HG03442 (cell line): ENCODE measurements around the gene RLN2.
"Not testable (repeated sequence)": the region's sequence is repeated elsewhere in the genome, so short reads cannot be mapped to it uniquely, and the experiment has no call there.

Experiments used
- ATAC-seq: cut with Tn5 transposase; IDR thresholded peaks from one replicate; pipeline ENCODE4 v1.9.1; 2021; ENCODE audit warnings: mild to moderate bottlenecking, moderate library complexity; ENCODE audit not compliant: unreplicated experiment

Gene RLN2

GRCh38 chr9:5303840-5304795, at the start of gene RLN2:
Gene RLN2 (minus strand): TSS chr9:5304716. CDS start chr9:5304580, 136 bp downstream.
- ATAC-seq, result peak; percentile 97

- ATAC-seq, result no peak
These were observed 49.7 kb upstream of the RLN2 start for GRCh38 chr9:5354184-5354583.

GRCh38 chr9:5352637-5353248, 48.2 kb upstream of the RLN2 start:
- no peak for ATAC-seq

GRCh38 chr9:5338992-5339981, 34.8 kb upstream of the RLN2 start, which contains the start of gene RLN1:
Gene RLN1 (minus strand): TSS chr9:5339876. CDS start chr9:5339746, 130 bp downstream.
- ATAC-seq, result peak; percentile 97

GRCh38 chr9:5336688-5337087, 32.2 kb upstream of the RLN2 start:
- no peak for ATAC-seq

GRCh38 chr9:5331276-5331675, 26.8 kb upstream of the RLN2 start:
- ATAC-seq, result not testable (repeated sequence)

GRCh38 chr9:5326893-5327548, 22.5 kb upstream of the RLN2 start:
- no peak for ATAC-seq

- ATAC-seq, result no peak
These were observed 21.7 kb upstream of the RLN2 start for GRCh38 chr9:5326187-5326586.

GRCh38 chr9:5321601-5322000, 17.1 kb upstream of the RLN2 start:
- ATAC-seq, result not testable (repeated sequence)

- ATAC-seq, result no peak
These were observed 16.5 kb upstream of the RLN2 start for GRCh38 chr9:5321058-5321457.

GRCh38 chr9:5316406-5316805, 11.9 kb upstream of the RLN2 start:
- not testable (repeated sequence) for ATAC-seq

GRCh38 chr9:5315187-5315923, 10.8 kb upstream of the RLN2 start:
- no peak for ATAC-seq

- ATAC-seq, result no peak
These were observed 6.3 kb upstream of the RLN2 start for GRCh38 chr9:5310851-5311250.

- ATAC-seq, result no peak
These were observed 1.2 kb upstream of the RLN2 start for GRCh38 chr9:5305741-5306140.

- ATAC-seq, result no peak
These were observed 3.0 kb downstream of the RLN2 start for GRCh38 chr9:5301544-5301943.

GRCh38 chr9:5292141-5292540, 12.4 kb downstream of the RLN2 start:
- ATAC-seq, result no peak

- ATAC-seq, result no peak
These were observed 15.9 kb downstream of the RLN2 start for GRCh38 chr9:5288591-5288990.

- ATAC-seq, result no peak
These were observed 18.3 kb downstream of the RLN2 start for GRCh38 chr9:5286262-5286661.

GRCh38 chr9:5278486-5278885, 26.0 kb downstream of the RLN2 start:
- peak; percentile 53 for ATAC-seq

GRCh38 chr9:5274770-5275169, 29.7 kb downstream of the RLN2 start:
- ATAC-seq, result peak; percentile 59
